HTR-8/SVneo (cell line): ENCODE measurements around the gene SDK1.
A peak's percentile ranks its signal among the peaks of the same experiment; 100 is the strongest.
"Not testable (repeated sequence)": the region's sequence is repeated elsewhere in the genome, so short reads cannot be mapped to it uniquely, and the experiment has no call there.

Source experiments
- DNase-seq: peaks from one replicate; pipeline ENCODE4 v3.0.0; 2011; ENCODE audit warnings: low spot score, mixed read lengths; ENCODE audit not compliant: insufficient read length
- FAIRE-seq: peaks from 2 replicates; lab custom pipeline; 2011; peaks lifted over from hg19 to GRCh38; lab: Jason Lieb, UNC

The SDK1 gene

GRCh38 chr7:4072161-4072925, 771.3 kb downstream of the SDK1 start:
- no peak for FAIRE-seq
- DNase-seq: no peak

GRCh38 chr7:4073052-4073451, 772.0 kb downstream of the SDK1 start:
- FAIRE-seq (no peak), DNase-seq (no peak)

- FAIRE-seq: no peak
These were observed 772.7 kb downstream of the SDK1 start for GRCh38 chr7:4073750-4074149.

GRCh38 chr7:4074407-4074806, 773.4 kb downstream of the SDK1 start:
- DNase-seq (no peak), FAIRE-seq (no peak)

More at GRCh38 chr7:4073750-4074149, 772.7 kb downstream of the SDK1 start:
- DNase-seq: no peak

GRCh38 chr7:4074994-4075393, 773.9 kb downstream of the SDK1 start:
- DNase-seq: no peak
- no peak for FAIRE-seq

GRCh38 chr7:4076701-4077294, 775.7 kb downstream of the SDK1 start:
- no peak for DNase-seq
- no peak for FAIRE-seq

- FAIRE-seq: peak; percentile 38
- DNase-seq: no peak
These were observed 776.9 kb downstream of the SDK1 start for GRCh38 chr7:4077980-4078379.

GRCh38 chr7:4078580-4078979, 777.5 kb downstream of the SDK1 start:
- DNase-seq (no peak), FAIRE-seq (no peak)

GRCh38 chr7:4079366-4079765, 778.3 kb downstream of the SDK1 start:
- no peak for DNase-seq

GRCh38 chr7:4079956-4080355, 778.9 kb downstream of the SDK1 start:
- FAIRE-seq (no peak), DNase-seq (no peak)

More at GRCh38 chr7:4079366-4079765, 778.3 kb downstream of the SDK1 start:
- FAIRE-seq: no peak

GRCh38 chr7:4080954-4081353, 779.9 kb downstream of the SDK1 start:
- no peak for DNase-seq
- no peak for FAIRE-seq

GRCh38 chr7:4083513-4083912, 782.5 kb downstream of the SDK1 start:
- FAIRE-seq: peak; percentile 28
- no peak for DNase-seq

- FAIRE-seq (no peak), DNase-seq (no peak)
These were observed 783.2 kb downstream of the SDK1 start for GRCh38 chr7:4084271-4084670.

- peak; percentile 66 for FAIRE-seq
These were observed 785.1 kb downstream of the SDK1 start for GRCh38 chr7:4085937-4086691.

GRCh38 chr7:4086723-4087122, 785.7 kb downstream of the SDK1 start:
- FAIRE-seq (no peak), DNase-seq (no peak)

More at GRCh38 chr7:4085937-4086691, 785.1 kb downstream of the SDK1 start:
- no peak for DNase-seq

GRCh38 chr7:4091767-4092166, 790.7 kb downstream of the SDK1 start:
- FAIRE-seq: peak; percentile 52
- DNase-seq: no peak

GRCh38 chr7:4093035-4093434, 792.0 kb downstream of the SDK1 start:
- no peak for DNase-seq
- no peak for FAIRE-seq

- DNase-seq: no peak
- no peak for FAIRE-seq
These were observed 792.4 kb downstream of the SDK1 start for GRCh38 chr7:4093483-4093882.

- not testable (repeated sequence) for FAIRE-seq, DNase-seq
These were observed 793.1 kb downstream of the SDK1 start for GRCh38 chr7:4094158-4094557.

- no peak for DNase-seq
- no peak for FAIRE-seq
These were observed 796.1 kb downstream of the SDK1 start for GRCh38 chr7:4097001-4097609.

GRCh38 chr7:4098169-4098568, 797.1 kb downstream of the SDK1 start:
- no peak for FAIRE-seq
- DNase-seq: no peak
